B cell (primary cell): ENCODE data around the gene ADARB2.

ENCODE experiments used
- EZH2 ChIP-seq: IDR thresholded peaks from 2 replicates; pipeline ENCODE4 v1.6.1; 2012; ENCODE audit warnings: borderline replicate concordance, low read depth, mild to moderate bottlenecking, moderate library complexity, low read length; ENCODE audit not compliant: insufficient read depth, poor library complexity, severe bottlenecking
- TF ChIP-seq, protein P1 (sequence below): fragments of 200-600 bp; IDR thresholded peaks from one replicate; pipeline ENCODE4 v1.8.0; 2022; ENCODE audit warnings: antibody characterized with exemption, mild to moderate bottlenecking

DNA sequence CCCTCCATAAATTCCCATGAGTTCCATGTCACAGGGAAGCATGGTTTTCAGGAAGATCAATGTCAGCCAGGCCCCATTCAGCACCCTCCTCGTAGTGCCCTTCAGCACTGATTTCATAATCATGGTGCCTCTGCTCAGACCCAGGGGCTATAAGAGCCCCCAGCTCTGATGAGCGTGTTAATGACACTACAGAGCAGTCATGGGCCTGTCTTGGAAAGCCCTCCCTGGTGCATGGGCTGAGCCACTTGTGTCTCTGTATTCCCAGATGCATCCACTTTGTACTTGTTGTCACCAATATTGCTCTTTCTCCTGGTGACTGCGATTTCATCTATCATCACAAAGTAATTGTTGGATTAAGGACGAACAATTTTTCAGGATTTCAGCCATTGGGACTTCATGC is 154.6 kb downstream of the ADARB2 start:
- TF ChIP-seq, protein P1, sequence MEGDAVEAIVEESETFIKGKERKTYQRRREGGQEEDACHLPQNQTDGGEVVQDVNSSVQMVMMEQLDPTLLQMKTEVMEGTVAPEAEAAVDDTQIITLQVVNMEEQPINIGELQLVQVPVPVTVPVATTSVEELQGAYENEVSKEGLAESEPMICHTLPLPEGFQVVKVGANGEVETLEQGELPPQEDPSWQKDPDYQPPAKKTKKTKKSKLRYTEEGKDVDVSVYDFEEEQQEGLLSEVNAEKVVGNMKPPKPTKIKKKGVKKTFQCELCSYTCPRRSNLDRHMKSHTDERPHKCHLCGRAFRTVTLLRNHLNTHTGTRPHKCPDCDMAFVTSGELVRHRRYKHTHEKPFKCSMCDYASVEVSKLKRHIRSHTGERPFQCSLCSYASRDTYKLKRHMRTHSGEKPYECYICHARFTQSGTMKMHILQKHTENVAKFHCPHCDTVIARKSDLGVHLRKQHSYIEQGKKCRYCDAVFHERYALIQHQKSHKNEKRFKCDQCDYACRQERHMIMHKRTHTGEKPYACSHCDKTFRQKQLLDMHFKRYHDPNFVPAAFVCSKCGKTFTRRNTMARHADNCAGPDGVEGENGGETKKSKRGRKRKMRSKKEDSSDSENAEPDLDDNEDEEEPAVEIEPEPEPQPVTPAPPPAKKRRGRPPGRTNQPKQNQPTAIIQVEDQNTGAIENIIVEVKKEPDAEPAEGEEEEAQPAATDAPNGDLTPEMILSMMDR = no peak
- no peak for TF ChIP-seq EZH2
